Right renal pelvis (tissue), 4 donors: ENCODE data around the gene MRE11. TPM values are rescaled to one million over a fixed set of nuclear protein-coding genes. Genes with fewer than 3 reads are reported as not detected.
"Not testable (repeated sequence)": the region's sequence is repeated elsewhere in the genome, so short reads cannot be mapped to it uniquely, and the experiment has no call there.

Experiments used
- DNase-seq, 4 donors: peaks; one replicate each; pipeline ENCODE4 v3.0.0-alpha.2; 2013; ENCODE audit warnings: low read depth in 4 of 4, low spot score in 3 of 4, missing footprints in 1 of 4
- polyA plus RNA-seq, 4 donors: library from polyadenylated mRNA; unstranded; fragments of 120-200 nt; gene quantifications; one replicate each; pipeline ENCODE4 v1.2.1, GENCODE V29; 2013; ENCODE audit not compliant: insufficient read length in 4 of 4

Gene MRE11
- polyA plus RNA-seq, 4 donors = 22.4 to 30.0 (median 27.6) TPM

GRCh38 chr11:94507485-94507884, 13.8 kb upstream of the MRE11 start:
- no peak for DNase-seq

DNA sequence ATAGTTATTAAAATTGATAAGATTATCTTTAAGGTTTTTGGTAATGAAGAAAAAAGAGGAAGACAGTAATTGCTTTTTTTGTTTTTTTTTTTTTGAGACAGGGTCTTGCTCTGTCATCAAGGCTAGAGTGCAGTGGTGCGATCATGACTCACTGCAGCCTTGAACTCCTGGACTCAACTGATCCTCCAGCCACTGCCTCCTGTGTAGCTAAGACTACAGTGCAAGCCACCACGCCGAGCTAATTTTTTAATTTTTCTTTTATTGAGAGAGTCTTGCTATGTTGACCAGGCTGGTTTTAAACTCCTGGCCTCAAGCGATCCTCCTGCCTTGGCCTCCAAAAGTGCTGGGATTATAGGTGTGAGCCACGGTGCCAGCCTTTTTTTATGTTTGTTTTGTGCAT, 12.9 kb upstream of the MRE11 start:
- DNase-seq = not testable (repeated sequence)

- DNase-seq = peak in 1 of 4 donors; percentile 42
Observed at GRCh38 chr11:94504689-94505293, 11.1 kb upstream of the MRE11 start.

DNA sequence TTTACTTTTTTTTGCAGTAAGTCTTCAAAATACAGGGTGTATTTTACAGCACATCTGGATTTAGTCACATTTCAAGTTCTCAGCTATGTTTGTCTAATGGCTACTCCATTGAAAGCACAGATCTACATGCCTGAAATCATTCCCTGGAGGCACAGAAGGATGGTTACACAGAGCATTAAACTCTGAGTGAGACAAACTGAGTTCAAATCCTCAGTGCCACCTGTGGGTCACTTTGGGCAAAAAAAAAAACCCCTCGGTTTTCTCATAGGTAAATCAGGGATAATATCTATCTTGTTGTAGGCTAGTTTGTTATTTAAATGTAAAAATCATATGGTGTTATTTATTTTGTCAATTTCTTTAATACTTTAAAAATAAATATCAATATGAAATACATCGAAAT, 7.9 kb upstream of the MRE11 start:
- no peak for DNase-seq

DNA sequence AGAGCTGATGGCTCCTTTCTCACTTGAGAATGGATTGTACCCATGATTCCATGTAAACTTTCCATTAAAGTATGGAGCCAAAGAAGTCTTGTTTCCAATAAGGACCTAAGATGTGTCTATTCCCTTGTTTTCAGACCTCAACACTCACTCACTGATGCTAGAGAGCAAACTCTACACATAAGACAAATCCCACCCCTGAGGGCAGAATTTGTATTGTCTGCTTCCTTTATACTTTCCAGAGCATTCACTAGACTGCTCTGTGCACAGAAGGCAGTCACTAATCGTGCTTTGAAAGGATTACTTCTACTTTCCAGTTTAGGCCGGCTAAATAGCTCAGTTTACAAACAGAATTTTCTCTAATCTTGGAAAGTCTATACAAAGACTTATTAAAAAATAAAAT, 6.5 kb upstream of the MRE11 start:
- DNase-seq = no peak

DNA sequence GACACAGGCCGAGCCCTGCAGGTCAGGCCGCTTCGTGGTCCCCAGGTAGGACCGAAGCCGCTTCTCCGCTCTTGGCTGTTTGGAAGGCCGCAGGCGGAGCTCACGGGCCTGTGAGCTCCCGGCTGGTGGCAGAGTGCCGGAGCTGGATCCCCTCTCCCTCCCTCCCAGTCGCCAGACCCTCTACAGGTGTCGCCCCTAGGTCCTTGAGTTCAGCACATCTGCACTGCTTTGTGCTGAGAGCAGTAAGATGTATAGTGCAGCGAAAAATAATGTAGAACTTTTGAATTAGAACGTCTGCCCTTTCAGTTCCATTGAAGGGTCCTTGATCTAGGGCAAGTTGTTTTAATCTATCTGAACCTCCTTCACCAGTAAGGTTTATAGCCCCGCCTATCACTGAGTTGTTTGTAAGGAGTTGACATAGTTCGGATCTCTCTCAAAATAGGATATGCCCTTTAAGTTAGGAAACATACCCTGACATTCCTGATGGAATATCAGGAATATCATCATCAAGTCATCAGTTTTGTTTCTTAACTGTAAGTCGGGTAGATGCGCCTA, 559 bp upstream of the MRE11 start:
- no peak for DNase-seq

GRCh38 chr11:94486068-94486467, 7.6 kb downstream of the MRE11 start:
- no peak for DNase-seq

DNA sequence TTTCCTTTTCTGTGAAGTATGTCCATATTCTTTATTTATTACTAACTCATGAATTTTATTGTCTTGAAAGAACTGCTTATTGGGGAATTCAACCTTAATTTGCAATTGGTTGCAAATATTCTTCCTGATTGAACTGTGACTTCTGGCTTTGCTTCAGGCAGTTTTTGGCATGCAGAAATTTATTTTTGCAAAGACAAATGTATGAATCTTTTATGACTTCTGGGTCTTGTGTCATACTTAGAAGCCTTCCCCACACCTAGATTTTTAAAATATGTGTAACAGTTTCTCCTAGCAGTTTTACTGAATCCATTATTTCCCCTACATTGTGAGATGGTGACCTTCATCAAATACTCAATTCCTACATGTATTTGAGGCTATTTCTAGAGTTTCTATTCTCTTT, 12.3 kb downstream of the MRE11 start:
- no peak for DNase-seq

DNA sequence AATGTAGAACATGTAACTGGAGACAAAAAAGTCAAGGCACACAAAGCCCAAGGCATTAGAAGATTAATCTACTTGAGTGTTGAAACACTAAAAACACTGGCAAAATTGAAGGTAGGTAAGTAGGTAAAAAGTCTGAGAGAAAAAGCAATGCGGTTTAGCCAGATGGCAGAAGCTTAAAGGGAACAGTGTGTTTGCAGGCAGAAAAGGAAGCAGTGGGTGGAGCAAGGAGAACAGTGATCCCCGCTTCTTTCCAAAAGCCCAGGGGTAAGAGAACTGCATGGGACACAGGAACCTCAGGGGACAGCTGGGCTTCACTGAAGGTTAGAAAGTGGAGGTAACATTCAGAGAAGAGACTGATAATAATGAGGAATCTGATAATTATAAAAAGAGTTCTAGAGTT, 16.0 kb downstream of the MRE11 start:
- DNase-seq = no peak

GRCh38 chr11:94472916-94473799, 20.5 kb downstream of the MRE11 start:
- DNase-seq = no peak

DNA sequence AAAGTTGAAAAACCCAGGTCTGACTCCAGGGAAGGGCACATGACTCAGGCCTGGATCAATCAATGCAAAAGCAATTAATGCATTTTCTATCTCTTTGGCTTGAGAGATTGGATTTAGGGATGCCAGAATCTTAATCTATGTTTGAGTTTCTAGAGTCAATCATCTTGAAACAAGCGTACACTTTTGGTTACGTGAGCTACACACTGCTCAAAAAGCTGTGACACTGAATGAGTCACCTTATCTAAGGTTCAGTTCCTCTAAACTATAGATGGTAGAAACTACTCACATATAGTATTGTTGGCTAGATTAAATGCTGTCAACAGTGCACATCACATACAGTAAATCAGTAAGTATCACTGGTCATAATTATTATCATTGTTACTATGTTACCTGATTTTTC, 24.2 kb downstream of the MRE11 start:
- DNase-seq = no peak

DNA sequence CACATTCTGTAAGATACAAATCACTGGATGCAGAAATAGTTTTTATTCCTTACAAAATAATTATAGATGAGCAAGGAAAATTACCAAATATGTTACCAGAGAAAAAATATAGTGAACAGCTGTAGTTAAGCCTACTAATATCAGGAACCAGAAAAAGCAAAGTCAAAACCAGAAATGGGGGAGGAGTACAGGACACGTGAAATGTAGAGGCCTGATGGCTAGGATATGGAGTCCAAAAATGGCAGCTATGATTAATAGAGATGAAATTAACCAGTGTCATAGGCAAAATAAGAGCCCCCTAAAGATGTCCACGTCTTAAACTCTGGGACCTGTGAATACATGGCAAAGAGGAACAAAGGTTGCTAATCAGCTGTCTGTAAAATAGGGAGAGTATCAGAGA, 34.1 kb downstream of the MRE11 start:
- DNase-seq = no peak

- no peak for DNase-seq
Observed at GRCh38 chr11:94457118-94458029, 36.3 kb downstream of the MRE11 start.

GRCh38 chr11:94455861-94456260, 37.8 kb downstream of the MRE11 start:
- DNase-seq = peak in 1 of 4 donors; percentile 3

DNA sequence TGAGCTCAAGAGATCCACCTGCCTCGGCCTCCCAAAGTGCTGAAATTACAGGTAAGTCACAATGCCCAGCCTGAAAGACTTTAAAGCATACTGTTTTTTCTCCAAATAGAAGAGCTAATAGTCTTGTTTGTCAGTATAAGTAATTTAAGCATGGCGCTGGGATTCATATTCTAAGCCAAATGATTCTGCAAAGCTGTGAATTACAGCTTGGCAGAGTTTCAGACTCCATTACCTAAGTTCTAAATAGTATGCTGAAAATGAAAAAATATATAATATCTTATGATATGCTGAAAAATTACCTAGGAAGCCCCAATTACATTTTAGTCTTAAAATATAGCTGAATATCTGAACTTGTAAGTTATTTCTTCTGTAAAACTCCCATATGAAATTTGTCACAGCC, 39.3 kb downstream of the MRE11 start:
- no peak for DNase-seq

DNA sequence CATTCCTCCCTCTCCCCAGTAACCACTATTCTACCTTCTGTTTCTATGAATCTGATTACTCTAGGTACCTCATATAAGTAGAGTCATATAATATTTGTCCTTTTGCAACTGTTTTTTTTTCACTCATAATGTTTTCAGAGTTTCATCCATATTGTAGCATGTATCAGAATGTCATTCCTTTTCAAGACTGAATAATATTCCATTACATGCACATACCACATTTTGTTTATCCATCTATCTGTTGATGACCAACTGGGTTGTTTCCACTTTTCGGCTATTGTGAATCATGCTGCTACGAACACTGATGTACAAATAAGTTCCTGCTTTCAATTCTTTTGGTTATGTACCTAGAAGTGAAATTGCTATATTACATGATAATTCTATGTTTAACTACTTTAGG, 40.7 kb downstream of the MRE11 start:
- DNase-seq = no peak

GRCh38 chr11:94450048-94450447, 43.6 kb downstream of the MRE11 start:
- no peak for DNase-seq

DNA sequence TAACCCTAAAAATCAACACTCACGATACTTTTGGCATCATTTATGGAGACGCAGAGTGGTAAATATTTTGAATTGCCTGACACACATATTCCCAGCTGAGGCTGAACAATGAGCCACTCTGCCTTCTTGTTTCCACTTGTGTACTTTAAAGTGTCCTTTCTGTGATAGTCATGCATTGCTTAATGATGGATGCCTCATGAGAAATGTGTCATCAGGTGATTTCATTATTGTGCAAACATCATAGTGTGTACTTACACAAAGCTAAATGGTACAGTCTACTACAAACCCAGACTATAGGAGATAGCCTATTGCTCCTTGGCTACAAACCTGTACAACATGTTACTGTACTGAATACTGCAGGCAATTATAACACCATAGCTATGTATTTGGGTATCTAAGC, 44.2 kb downstream of the MRE11 start:
- DNase-seq = no peak

DNA sequence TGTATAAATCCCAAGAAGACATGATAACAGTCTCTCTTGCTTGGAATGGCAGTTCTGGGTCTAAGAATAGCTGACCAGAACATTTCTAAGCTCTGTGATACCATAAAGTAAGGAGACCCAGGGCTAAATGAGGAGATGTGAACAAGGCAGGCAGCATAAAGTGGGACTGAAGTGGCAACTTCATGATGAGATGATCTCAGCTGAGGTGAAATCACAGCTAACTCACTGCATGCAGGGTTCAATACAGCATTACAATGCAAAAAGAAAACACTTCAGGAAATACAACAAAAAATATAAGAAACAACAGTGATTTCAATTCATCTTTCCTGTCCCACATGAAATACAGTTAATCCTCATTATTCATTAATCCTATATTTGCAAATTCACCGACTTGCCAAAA, 44.6 kb downstream of the MRE11 start:
- DNase-seq = no peak

DNA sequence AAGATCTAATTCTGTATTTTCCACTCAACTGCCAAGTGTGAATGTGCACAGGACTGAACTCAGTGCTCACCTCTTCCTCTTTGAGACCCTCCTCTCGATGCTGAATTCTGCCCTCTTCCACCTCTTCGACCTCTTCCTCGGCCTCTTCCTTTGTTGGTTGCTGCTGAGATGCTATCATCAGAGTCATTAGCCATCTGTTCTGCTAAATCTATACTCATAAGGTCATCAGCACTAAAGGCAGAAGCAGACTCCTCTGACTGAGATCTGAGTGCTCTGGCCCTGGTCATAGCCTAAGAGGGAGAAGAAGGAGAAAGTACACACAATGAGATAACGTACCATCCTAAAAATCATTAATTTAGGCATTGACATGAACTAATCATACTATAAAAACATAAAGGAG, 46.5 kb downstream of the MRE11 start:
- DNase-seq = no peak

- DNase-seq = no peak
Observed at GRCh38 chr11:94445641-94446040, 48.0 kb downstream of the MRE11 start.
